Activated naive CD8-positive, alpha-beta T cell treated with anti-CD3 and anti-CD28 coated beads, Interleukin-2, amount 50 U/mL, for 16 hours (primary cell): ENCODE measurements around the gene SH2D4B.
A peak's percentile ranks its signal among the peaks of the same experiment; 100 is the strongest.
"Not testable (repeated sequence)": the region's sequence is repeated elsewhere in the genome, so short reads cannot be mapped to it uniquely, and the experiment has no call there.

Experiments used
- DNase-seq: peaks from one replicate; pipeline ENCODE4 v3.0.0-alpha.2; 2020; ENCODE audit warnings: low read depth, low spot score

The SH2D4B gene

DNA sequence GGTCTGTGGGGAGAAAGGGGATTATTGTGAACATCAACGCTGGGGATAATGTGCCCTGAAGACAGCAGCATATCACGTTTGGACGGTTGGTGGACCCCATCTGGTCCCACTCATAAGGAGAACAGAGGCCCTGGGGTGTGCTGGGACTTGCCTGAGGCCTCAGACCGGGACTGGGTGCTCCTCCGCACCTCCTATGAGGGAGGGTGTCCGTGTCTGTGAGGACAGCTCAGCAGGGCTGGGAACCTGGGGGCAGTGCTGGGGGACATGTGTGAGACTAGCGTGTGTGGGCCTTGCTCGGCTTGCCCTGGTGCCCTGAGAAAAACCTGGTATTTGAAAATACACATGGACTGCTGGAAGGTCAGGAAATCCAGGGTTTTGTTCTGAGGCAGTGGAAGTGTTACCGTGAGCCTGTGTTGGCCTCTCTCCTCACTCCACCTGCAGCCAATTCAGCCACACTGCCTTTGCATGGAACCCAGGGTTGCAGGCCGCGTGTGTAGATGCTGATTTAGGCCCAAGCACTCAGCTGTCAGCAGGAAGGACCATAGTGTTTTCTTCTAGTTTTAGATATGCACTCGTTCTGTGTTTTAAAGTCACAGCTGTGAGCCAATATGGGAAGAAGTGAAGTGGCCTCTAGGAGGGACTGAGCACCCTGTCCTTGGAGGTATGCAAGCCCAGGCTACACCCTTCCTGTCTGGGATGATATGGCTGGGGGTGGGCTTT, 13.4 kb upstream of the SH2D4B start:
- no peak for DNase-seq

DNA sequence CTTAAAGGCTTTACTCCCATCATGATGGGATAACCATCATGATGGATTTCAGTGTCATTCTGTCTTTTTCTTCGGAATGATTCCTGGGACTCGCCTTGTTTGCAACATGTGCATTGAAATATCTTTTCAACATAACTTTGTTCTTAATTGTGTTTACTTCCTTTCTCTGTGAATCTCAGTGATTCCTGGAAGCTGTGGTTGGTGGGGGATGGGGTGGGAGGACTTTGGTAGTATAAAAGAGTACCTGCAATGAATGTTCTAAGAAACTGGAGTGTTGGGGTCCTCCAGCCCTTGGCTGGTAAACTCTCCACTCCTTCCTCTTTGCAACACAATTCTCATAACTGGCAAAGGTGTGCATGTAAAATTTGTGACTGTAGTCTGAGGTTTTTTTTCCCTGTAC, 11.5 kb upstream of the SH2D4B start:
- no peak for DNase-seq

DNA sequence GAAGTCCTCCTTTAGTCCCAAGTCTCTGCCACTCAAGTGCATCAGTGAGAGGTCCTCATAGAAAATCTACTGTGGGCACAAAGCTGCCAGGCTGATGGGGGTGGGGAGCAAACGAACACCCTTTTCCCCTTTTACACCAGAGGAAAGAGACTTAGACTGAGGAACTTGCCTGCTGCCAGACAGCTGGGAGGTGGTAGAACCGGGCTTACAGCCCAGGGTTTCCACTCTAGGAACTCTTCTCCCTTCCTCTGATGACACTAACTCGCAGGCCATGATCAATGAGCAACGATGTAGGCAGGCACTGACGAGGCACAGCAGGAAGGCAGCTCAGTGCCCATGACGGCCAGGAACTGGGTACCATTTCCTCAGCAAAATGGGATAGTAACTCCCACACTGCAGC, 11.0 kb upstream of the SH2D4B start:
- no peak for DNase-seq

DNA sequence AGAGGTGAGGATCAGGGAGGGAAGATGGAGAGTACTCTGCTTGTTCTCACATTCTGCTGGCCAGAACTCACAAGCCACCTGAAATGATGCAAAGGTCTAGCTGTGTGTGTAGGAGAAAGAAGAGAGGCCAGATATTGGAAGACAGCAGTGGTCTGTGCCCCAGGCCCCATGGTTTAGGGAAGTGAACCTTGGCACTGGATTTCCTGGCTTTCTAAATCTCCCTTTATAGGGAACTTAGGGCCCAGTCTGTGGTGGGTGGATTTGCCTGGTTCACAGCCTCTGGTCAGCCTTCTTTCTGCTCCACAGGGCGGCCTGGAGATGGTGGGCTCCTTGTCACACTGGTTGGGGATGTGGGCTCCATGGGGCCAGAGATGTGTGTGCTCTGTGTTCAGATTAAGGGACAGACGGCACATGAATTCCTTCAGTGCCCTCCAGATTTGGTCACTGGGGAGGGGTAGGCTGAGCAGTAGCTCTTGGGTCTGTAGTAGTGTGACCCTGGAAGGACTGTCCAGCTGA, 9.5 kb upstream of the SH2D4B start:
- DNase-seq: no peak

DNA sequence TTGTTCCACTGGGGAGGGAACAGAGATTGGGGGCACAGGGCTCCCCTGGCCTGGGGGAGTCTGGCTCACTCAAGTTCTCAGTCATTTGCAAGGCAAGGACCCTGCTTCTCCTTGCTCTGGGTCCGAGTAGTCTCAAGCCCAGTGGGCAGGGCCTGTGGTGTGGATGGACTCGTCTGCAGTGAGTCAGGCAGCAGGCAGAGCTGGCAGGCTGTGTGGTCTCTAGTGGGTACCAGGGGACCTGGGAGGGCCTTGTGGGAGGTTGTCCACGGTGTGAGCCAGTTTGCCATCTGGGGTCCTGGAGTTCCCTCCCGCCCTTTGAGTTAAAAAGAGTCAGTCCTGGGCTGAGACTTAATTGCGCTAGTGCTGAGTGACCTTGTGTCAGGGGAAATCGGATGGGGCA, 8.8 kb upstream of the SH2D4B start:
- DNase-seq: no peak

DNA sequence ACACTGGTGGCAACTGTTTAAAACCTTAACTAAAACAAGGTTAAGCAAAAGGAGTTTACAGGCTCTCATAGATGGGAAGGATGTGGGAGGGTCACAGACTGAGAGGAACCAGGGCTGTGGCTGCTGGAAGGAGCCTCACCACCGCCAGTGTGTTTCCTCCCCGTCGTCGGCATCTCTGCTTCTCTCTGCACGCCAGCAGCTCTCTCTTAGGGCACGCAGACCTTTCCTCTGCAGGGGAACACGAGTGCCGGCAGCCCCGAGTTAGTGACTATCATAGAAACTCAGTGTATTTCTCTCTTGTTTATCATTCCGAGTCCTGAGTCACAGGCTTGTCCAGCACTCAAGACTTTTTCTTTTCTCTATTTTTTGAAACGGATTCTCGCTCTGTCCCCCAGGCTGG, 8.1 kb upstream of the SH2D4B start:
- no peak for DNase-seq

DNA sequence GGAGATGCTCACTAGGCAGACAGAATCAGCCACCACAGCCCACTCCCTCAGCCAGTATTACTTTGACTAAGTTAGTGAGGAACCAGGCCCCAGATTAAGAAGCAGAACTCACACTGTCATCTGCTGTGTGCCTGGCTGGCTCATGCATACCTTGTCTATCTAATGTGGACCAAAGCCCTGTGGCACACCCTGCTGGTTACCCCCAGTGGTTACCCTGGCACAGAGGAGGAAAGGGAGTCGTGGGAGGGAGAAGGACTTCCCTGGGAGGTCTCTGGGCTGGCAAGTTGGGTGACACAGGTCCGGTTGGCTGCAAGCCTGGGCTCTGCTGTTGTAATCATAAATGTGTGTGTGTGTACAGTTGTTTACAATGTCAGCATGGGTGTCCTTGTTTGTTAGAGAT, 7.5 kb upstream of the SH2D4B start:
- no peak for DNase-seq

DNA sequence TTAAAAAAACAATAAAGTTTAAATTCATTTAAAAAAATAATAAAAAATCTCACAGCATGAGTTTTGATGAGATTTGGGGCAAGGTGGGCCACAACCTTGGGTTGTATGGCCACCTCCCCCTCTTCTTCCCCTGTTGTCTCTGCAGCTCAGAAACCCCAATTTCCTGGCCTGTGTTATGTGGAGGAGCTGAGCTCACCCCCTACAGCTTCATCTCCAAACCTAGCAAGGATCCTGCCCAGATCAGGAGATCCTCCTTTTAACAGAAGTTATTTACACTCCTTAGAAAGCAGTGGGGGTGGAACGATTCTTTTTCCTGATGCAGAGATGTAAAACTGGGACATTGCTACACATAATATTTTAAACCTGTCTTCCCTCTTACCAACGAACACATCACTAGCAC, 6.9 kb upstream of the SH2D4B start:
- no peak for DNase-seq

DNA sequence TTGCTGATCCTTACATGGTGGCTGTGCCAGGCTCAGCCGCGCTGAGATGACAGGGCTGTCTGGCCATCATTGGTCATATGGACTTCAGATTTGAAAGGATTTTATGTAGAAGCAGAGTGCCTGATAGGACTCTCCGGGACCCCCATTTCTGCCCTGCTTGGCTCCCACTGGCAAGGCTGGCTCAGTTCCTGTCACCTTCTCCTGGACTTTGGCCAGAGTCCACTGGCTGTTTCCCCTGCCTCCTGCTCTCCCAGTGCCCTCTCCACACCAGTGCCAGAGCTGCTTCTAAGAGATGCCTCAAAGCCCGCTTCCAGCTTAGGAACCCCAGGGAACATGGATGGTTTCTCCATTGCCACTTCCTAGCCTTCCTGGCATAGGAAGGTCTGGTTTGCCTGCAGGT, 5.1 kb upstream of the SH2D4B start:
- no peak for DNase-seq

DNA sequence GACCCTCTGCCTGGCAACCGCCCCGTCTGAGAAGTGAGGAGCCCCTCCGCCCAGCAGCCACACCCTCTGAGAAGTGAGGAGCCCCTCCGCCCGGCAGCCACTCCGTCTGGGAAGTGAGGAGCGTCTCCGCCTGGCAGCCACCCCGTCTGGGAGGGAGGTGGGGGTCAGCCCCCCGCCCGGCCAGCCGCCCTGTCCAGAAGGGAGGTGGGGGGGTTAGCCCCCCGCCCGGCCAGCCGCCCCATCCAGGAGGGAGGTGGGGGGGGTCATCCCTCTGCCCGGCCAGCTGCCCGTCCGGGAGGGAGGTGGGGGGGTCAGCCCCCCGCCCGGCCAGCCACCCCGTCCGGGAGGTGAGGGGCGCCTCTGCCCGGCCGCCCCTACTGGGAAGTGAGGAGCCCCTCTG, 3.6 kb upstream of the SH2D4B start:
- not testable (repeated sequence) for DNase-seq

DNA sequence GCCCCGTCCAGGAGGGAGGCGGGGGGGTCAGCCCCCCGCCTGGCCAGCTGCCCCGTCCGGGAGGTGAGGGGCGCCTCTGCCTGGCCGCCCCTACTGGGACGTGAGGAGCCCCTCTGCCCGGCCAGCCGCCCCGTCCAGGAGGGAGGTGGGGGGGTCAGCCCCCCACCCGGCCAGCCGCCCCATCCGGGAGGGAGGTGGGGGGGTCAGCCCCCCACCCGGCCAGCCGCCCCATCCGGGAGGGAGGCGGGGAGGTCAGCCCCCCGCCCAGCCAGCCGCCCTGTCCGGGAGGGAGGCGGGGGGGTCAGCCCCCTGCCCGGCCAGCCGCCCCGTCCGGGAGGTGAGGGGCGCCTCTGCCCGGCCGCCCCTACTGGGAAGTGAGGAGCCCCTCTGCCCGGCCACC, 3.1 kb upstream of the SH2D4B start:
- not testable (repeated sequence) for DNase-seq

DNA sequence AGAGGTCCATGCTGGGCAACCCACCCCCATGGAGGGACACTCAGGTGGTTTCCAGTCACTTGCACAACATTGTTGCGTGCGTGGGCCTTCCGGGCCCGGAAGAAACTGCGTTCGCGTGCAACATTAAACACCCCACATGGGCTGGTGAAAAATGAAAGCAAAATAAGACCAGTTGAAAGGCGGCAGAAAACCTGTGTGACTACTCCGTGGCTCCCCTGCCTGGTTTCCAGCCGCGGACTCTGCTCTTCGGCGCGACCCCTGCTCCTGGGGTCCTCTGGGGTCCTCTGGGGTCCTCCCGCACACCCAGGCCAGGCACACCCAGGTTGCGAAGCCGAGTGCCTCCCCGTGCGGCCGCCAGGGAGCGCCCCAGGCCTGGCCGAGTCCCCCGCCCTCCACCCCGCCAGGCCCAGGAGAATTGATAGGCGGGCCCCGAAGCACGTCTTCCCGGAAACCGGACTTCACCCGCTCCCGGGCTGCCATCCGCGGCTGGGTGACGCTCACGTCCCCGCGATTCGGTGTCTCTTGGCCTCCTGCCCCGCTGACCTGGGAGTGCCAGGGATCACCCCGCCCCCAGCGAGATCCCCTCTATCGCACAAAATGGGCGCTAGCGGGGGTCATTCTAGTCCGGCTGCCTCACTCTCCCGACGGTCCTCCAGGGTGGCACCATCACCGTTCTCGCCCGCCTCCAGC, 1.9 kb upstream of the SH2D4B start:
- DNase-seq: peak; percentile 41

DNA sequence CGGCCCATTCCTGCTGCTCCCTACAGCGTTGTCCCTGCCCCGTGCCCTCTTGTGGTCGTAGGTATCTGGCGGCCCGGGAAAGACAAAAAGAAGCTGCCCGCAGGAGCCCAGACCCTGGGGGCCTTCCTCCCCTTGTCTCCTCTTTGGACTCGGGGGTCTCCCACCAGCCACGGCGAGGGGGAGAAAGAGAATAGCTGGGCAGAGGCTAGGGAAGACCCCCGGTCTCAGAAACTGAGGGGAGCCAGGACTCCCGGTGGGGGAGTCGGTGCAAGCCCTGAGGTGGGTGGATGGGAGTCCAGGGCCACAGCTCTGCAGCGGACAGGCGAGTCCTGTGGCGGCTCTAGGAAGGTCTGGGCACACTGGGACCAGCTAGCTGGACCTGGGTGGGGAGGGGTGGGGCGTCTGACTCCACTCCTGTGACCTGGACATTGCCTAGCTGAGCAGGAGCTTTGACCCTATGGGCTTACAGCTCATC, 1.3 kb upstream of the SH2D4B start:
- DNase-seq: no peak

DNA sequence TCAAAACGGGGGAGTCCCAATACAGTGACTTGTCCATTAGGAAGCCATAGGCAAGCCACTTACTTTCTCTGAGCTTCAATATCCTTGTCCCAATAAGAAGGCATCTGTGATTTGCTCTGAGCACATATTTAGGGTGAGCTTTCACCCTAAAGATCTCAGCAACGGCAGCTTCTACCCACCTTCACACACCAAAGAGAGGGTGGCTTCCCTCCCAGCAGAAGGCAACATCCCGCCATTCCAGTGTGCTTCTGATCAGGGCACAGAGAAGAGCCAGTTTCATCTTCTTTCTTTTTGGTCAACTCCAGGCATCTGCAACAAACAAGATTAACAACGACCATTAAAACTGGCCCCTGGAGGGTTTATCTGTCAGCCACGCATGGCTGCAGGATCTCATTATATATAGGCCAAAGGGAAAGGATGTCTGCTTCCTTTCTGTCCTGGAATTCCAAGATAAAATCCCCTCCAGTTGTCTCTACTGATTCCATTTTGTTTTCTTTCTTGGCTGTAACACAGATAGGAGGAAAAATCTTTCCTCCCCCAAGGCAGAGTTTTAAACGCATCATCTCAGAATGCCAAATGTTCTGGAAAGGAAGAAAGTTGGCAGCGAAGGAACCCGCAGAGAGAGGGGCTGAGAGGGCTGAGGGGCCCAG, 491 bp upstream of the SH2D4B start:
- no peak for DNase-seq

DNA sequence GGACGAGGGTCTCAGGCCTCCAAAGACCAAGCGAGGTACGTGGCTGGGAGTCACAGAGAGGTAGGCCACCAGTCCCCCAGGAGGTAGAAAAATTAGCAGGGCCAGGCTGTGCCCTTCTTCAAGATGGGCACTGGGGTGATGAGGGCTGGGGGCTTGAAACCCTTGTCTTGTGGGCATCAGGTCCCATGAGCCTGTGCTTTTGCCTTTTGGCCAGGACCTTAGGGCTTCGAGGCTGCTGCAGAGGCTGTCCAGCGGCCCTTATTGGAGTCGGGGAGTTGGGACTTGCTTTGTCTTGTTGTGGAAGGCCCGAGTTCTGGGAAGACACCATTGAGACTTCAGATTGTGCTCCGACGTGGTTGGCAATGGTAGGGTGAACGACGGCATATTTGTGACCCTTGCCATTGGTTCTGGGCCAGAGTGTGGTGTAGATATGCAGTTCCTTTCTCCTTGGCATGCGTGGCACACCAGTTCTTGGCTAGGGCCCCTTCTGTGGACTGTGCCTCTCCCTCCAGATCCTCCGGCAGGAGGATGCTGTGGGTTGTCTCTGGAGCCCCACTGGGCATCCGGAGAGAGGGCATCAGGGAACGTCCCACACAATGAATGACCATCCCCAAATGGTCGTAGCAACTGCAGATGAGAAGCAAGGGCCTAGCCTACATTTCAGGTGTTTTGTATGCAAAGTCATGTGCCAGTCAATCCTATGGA, 931 bp downstream of the SH2D4B start:
- no peak for DNase-seq

DNA sequence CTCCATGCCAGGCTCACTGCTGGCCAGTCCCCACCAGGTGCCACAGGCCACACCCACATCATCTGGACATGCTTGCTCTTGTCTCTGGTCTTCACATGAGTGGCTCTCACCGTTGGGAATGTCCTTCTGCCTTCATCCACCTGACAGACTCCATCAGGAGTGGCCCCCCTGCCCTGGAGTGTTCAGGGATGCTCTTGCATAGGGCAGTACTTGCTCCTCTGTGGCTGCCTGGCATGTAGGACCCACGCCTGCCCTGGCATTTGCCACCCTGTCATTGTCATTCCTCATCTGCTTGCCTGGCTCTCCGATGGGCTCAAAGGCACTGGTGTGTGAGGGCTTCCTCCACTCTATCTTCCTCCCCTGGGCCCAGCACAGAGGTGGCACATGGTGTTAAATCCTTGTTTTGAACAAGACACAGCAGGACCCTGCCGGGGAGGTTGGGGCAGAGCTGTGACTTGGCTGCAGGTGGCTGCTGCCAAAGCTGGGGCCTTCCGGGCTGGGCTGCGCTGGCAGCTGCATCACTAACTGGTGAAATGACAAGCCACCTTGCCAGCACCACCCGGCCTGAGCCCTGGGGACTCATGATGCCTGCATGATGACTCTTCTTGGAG, 1.8 kb downstream of the SH2D4B start:
- no peak for DNase-seq

DNA sequence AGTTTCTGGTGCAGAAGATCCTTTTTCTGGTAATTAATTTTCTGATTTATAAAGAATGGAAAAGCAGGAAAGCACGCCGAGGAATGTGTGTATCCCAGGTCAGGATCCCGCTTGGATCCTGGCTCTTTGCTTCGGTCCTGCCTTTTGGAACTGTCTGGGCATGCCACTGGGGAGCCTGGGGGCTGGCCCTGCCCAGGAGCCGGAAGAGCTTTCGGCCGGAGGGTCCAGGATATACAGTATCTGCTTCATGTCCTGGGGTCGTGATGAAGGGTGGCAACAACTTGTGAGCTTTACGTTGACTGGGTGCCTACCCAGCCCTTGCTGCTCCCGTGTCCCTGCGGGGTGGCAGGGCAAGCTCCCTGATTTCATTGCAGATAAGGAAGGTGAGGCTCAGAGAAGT, 2.4 kb downstream of the SH2D4B start:
- no peak for DNase-seq

DNA sequence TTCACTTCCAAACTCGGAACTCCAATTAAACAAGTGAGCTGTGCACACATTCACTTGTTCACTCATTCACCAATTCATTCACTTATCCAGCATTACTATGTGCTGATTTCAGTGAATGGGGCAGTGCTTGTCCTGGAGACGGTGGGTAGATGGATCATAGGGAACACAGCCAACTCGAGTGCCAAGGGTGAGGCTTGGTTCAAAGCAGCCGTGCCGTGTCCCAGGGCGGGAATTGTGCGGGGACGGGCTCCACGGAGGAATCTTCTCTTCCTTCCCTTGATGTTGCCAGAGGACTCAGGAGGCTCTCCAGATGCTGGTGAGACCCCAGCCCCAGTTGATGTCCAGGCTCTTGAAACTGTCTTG, 2.9 kb downstream of the SH2D4B start:
- DNase-seq: no peak

DNA sequence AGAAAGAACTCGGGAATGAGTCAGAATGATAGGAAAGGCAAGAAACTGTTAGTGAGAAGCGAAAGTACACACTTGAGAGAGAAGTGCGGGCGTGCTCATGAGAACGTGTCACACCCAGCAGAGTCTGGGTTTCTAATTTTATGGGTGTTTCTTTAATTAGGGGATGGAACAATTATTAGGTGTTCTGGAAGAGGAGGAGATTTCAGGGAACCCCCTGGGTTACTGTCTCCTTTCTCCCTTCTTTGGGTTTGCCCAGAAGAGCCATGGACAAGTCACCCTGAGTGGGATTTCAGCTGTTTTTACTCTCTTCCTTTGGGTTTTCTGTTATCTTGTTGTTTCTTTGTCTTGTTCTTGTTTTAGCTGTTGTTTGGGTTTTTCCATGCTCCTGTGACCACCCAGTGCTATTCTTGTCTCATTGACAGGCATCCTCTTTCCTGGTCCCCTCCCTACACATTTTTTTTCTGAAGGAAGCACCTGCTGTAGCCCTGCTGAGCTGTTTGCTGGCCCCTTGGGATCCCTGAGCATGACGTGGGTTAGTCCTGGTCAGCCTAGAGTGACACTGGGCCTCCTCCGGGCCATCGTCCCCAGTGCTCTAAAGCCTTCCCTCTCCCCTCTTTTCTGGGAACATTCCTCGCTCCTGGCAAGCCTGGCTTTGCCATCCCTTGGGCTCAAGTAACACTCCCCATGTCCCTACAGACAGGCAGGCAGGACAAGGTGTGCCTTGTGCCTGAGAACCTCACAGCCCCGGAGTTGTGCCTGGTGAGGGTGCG, 3.5 kb downstream of the SH2D4B start:
- DNase-seq: no peak

DNA sequence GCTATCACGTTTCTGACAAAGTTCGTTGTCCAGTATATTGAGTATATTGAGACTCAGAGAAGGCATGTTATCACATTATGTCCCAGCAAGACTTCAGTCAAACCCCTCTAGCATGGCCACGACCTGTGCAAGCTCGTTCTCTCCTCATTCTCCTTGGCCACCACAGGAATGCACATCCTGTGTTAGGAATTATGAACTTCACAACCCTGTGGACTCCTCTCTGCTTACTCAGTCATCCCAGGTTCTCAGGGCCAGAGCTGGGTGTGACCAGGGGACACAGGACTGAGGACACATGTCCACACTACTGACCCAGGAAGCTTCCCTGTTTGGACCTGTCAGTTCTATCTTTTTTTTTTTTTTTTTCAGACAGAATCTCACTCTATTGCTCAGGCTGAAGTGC, 4.4 kb downstream of the SH2D4B start:
- DNase-seq: no peak
